ENCODE results near the gene NFIA.

- TF ChIP-seq CTCF (IDR thresholded peaks at IDR 0.05) (no peak), POLR2AphosphoS5 (IDR thresholded peaks at IDR 0.05) (no peak), POLR2A (IDR thresholded peaks at IDR 0.05) (no peak)
Observed at GRCh38 chr1:61370177-61370912, 288.0 kb downstream of the NFIA start.

Measured in prostate gland (tissue), 2 donors.